Liver (tissue), 9 donors: ENCODE results near the gene SLC31A1. TPM values are rescaled to one million over a fixed set of nuclear protein-coding genes. Genes with fewer than 3 reads are reported as not detected.

ENCODE experiments used
- DNase-seq: peaks from one replicate; pipeline ENCODE4 v3.0.0-alpha.2; 2017; ENCODE audit warnings: low spot score
- H3K27ac ChIP-seq, 2 donors: one replicate each; pipeline ENCODE4 v1.7.0; 2013; ENCODE audit warnings: inconsistent platforms in 2 of 2, low read length in 2 of 2, control low read depth in 1 of 2, low read depth in 1 of 2, mild to moderate bottlenecking in 1 of 2
- H3K27me3 ChIP-seq, 4 donors: one replicate each; pipeline versions ENCODE4 v1.6.1 to v1.7.0; 2013; ENCODE audit warnings: low read length in 3 of 4, inconsistent platforms in 1 of 4, mild to moderate bottlenecking in 1 of 4, moderate library complexity in 1 of 4; ENCODE audit not compliant: control insufficient read depth in 4 of 4, insufficient read depth in 4 of 4
- H3K36me3 ChIP-seq, 4 donors: one replicate each; pipeline versions ENCODE4 v1.6.1 to v1.7.0; 2013; ENCODE audit warnings: low read length in 3 of 4, mild to moderate bottlenecking in 3 of 4, low read depth in 1 of 4, moderate library complexity in 1 of 4; ENCODE audit not compliant: control insufficient read depth in 4 of 4, insufficient read depth in 3 of 4
- H3K4me1 ChIP-seq, 4 donors: one replicate each; pipeline versions ENCODE4 v1.6.1 to v1.7.0; 2013; ENCODE audit warnings: low read length in 3 of 4, mild to moderate bottlenecking in 3 of 4, moderate library complexity in 1 of 4; ENCODE audit not compliant: control insufficient read depth in 4 of 4, insufficient read depth in 4 of 4
- H3K4me3 ChIP-seq, 3 donors: one replicate each; pipeline versions ENCODE4 v1.6.1 to v1.7.0; 2013; ENCODE audit warnings: low read length in 3 of 3, control low read depth in 1 of 3, low read depth in 1 of 3, mild to moderate bottlenecking in 1 of 3
- H3K9ac ChIP-seq, 2 donors: one replicate each; pipeline ENCODE4 v1.7.0; 2013; ENCODE audit warnings: low read length in 2 of 2, mild to moderate bottlenecking in 2 of 2, moderate library complexity in 2 of 2, control low read depth in 1 of 2, low read depth in 1 of 2
- H3K9me3 ChIP-seq, 4 donors: one replicate each; pipeline versions ENCODE4 v1.6.1 to v1.7.0; 2013; ENCODE audit warnings: low read length in 3 of 4; ENCODE audit not compliant: control insufficient read depth in 4 of 4
- ATF3 ChIP-seq: IDR thresholded peaks from 2 replicates; pipeline ENCODE4 v1.6.1; 2016; ENCODE audit warnings: antibody characterized with exemption
- CTCF ChIP-seq: fragments of 150-350 bp; IDR thresholded peaks from 2 replicates; pipeline ENCODE4 v1.5.1; 2017; ENCODE audit warnings: improper control_type of control experiment, low read depth, low read length; ENCODE audit not compliant: missing input control
- FOXA2 ChIP-seq: IDR thresholded peaks from 2 replicates; pipeline ENCODE4 v1.6.1; 2016; ENCODE audit warnings: antibody characterized with exemption
- GABPA ChIP-seq, 2 donors: IDR thresholded peaks in 1 of 2; conservative IDR thresholded peaks in 1 of 2; 2 replicates each; pipeline ENCODE4 v1.6.1; 2016; ENCODE audit warnings: antibody characterized with exemption in 2 of 2, mild to moderate bottlenecking in 1 of 2, moderate library complexity in 1 of 2
- HNF4A ChIP-seq, 2 donors: conservative IDR thresholded peaks; 2 replicates each; pipeline ENCODE4 v1.6.1; 2016; ENCODE audit warnings: antibody characterized with exemption in 2 of 2, mild to moderate bottlenecking in 2 of 2
- HNF4G ChIP-seq: IDR thresholded peaks from 2 replicates; pipeline ENCODE4 v1.6.1; 2016; ENCODE audit warnings: antibody characterized with exemption
- JUND ChIP-seq, 2 donors: IDR thresholded peaks; 2 replicates each; pipeline ENCODE4 v1.6.1; 2016; ENCODE audit warnings: antibody characterized with exemption in 2 of 2
- MAX ChIP-seq: IDR thresholded peaks from 2 replicates; pipeline ENCODE4 v1.6.1; 2016; ENCODE audit warnings: antibody characterized with exemption
- NR2F2 ChIP-seq: IDR thresholded peaks from 2 replicates; pipeline ENCODE4 v1.6.1; 2016; ENCODE audit warnings: antibody characterized with exemption
- REST ChIP-seq: IDR thresholded peaks from 2 replicates; pipeline ENCODE4 v1.6.1; 2016; ENCODE audit warnings: antibody characterized with exemption, mild to moderate bottlenecking
- RXRA ChIP-seq, 2 donors: IDR thresholded peaks; 2 replicates each; pipeline ENCODE4 v1.6.1; 2017 to 2018; ENCODE audit warnings: antibody characterized with exemption in 2 of 2, mild to moderate bottlenecking in 1 of 2
- YY1 ChIP-seq: IDR thresholded peaks from 2 replicates; pipeline ENCODE4 v1.6.1; 2016; ENCODE audit warnings: antibody characterized with exemption, mild to moderate bottlenecking
- WGBS: extraction: QIAGEN DNeasy Blood & Tissue Kit; methylation state at CpG from one replicate; pipeline ENCODE4 v1.1.7; 2013; 5-methylcytosine and 5-hydroxymethylcytosine counted together
- polyA plus RNA-seq, 2 donors: library from polyadenylated mRNA; stranded (reverse) in 1 of 2; unstranded in 1 of 2; fragments of 200-250 nt in 1 of 2; fragments of >200 nt in 1 of 2; fragmentation: Nextera tagmentation in 1 of 2; extraction: Ambion mirVana in 1 of 2; gene quantifications; one replicate each; pipeline versions ENCODE4 v1.2.1 to v1.2.3, GENCODE V29; 2013 to 2015
- total RNA-seq, 2 donors: library from RNA; depleted of rRNA; stranded (reverse); fragments of >200 nt; gene quantifications; one replicate each; pipeline ENCODE4 v1.2.3, GENCODE V29; 2014
- donor health status: healthy.
- donor health status: healthy.
- donor health status: healthy.
- donor health status: healthy.
- donor health status: healthy.

SLC31A1 gene
- total and polyA plus RNA-seq, 4 donors = 26.6 to 96.2 (median 44.9) TPM

GRCh38 chr9:113275157-113276131, 54.1 kb downstream of the SLC31A1 start, which contains the start of the genes CDC26 and PRPF4 (continued):
- peak; percentile 83 for TF ChIP-seq REST
- TF ChIP-seq HNF4G = no peak
- no peak for TF ChIP-seq FOXA2
- peak; percentile 86 for TF ChIP-seq MAX
- TF ChIP-seq GABPA (IDR thresholded peaks at IDR 0.05 in 1 of 2, conservative IDR thresholded peaks at IDR 0.05 in 1 of 2) = peak; percentile 89 to 98

GRCh38 chr9:113278840-113279239, 57.5 kb downstream of the SLC31A1 start:
- no peaks in the 10 kb centered on the region for H3K9me3 ChIP-seq
- 61% methylated on average over 4 of the region's 4 CpGs for WGBS
- H3K27me3 ChIP-seq = no peaks in the 10 kb centered on the region
- no peak overlapping the region for H3K4me3 ChIP-seq
- no peak for DNase-seq
- peaks cover 11 to 44% (median 37%) of the 10 kb centered on the region in 4 donors for H3K36me3 ChIP-seq
- H3K9ac ChIP-seq = no peak overlapping the region
- peak in 1 of 2 donors; percentile 13 for TF ChIP-seq JUND (IDR thresholded peaks at IDR 0.05)
- peak in 1 of 2 donors; percentile 10 for TF ChIP-seq HNF4A (conservative IDR thresholded peaks at IDR 0.05)
- TF ChIP-seq REST = no peak
- no peak for TF ChIP-seq ATF3
- no peak for TF ChIP-seq YY1
- peaks cover 4 to 29% (median 18%) of the 10 kb centered on the region in 4 donors for H3K4me1 ChIP-seq
- no peak overlapping the region for H3K27ac ChIP-seq

- no peaks in the 10 kb centered on the region for H3K9me3 ChIP-seq
- H3K9ac ChIP-seq = no peak overlapping the region
- H3K27me3 ChIP-seq = no peaks in the 10 kb centered on the region
- H3K4me1 ChIP-seq = peaks cover 4 to 12% (median 9%) of the 10 kb centered on the region in 4 donors
- TF ChIP-seq NR2F2 = no peak
- no peak for TF ChIP-seq FOXA2
- TF ChIP-seq HNF4A (conservative IDR thresholded peaks at IDR 0.05) = no peak
- no peak for TF ChIP-seq GABPA (IDR thresholded peaks at IDR 0.05 in 1 of 2, conservative IDR thresholded peaks at IDR 0.05 in 1 of 2)
- TF ChIP-seq CTCF = no peak
- TF ChIP-seq HNF4G = no peak
- TF ChIP-seq RXRA (IDR thresholded peaks at IDR 0.05) = no peak
- TF ChIP-seq MAX = no peak
- no peak overlapping the region for H3K4me3 ChIP-seq
- H3K36me3 ChIP-seq = peaks cover 15 to 64% (median 56%) of the 10 kb centered on the region in 4 donors
- H3K27ac ChIP-seq = no peak overlapping the region
- WGBS = 98% methylated on average over 4 of the region's 4 CpGs
- no peak for DNase-seq
Observed at GRCh38 chr9:113281356-113281755, 60.0 kb downstream of the SLC31A1 start.
